ACC112 (cell line): ENCODE data around the gene PTX4.
"Not testable (repeated sequence)": the region's sequence is repeated elsewhere in the genome, so short reads cannot be mapped to it uniquely, and the experiment has no call there.

Source experiments
- H2AFZ ChIP-seq: fragments of 200-600 bp; sonication (generic); one replicate; pipeline ENCODE4 v1.6.0; 2017; ENCODE audit warnings: antibody characterized with exemption, low read length; ENCODE audit not compliant: unreplicated experiment
- H3K27ac ChIP-seq: fragments of 200-600 bp; sonication (generic); 2 replicates; pipeline ENCODE4 v1.5.1; 2014; ENCODE audit warnings: low read depth, mild to moderate bottlenecking, antibody characterized with exemption, low read length, moderate library complexity
- H3K27me3 ChIP-seq: fragments of 200-600 bp; sonication (generic); 2 replicates; pipeline ENCODE4 v1.6.1; 2014; ENCODE audit warnings: mild to moderate bottlenecking, antibody characterized with exemption, low read length, moderate library complexity, mixed read lengths; ENCODE audit not compliant: insufficient read depth
- H3K36me3 ChIP-seq: fragments of 200-600 bp; sonication (generic); 2 replicates; pipeline ENCODE4 v1.6.1; 2016; ENCODE audit warnings: mild to moderate bottlenecking, antibody characterized with exemption, low read length, moderate library complexity, mixed read lengths; ENCODE audit not compliant: insufficient read depth
- H3K4me1 ChIP-seq: fragments of 200-600 bp; sonication (generic); one replicate; pipeline ENCODE4 v1.6.1; 2016; ENCODE audit warnings: low read length, mixed read lengths; ENCODE audit not compliant: insufficient read depth, unreplicated experiment, control insufficient read depth
- H3K4me3 ChIP-seq: fragments of 200-600 bp; sonication (generic); 2 replicates; pipeline ENCODE4 v1.5.1; 2014; ENCODE audit warnings: mild to moderate bottlenecking, low read depth, low read length
- H3K79me2 ChIP-seq: fragments of 200-600 bp; sonication (generic); one replicate; pipeline ENCODE4 v1.6.0; 2016; ENCODE audit warnings: low read length; ENCODE audit not compliant: control insufficient read depth, unreplicated experiment, insufficient read depth

The PTX4 gene

DNA sequence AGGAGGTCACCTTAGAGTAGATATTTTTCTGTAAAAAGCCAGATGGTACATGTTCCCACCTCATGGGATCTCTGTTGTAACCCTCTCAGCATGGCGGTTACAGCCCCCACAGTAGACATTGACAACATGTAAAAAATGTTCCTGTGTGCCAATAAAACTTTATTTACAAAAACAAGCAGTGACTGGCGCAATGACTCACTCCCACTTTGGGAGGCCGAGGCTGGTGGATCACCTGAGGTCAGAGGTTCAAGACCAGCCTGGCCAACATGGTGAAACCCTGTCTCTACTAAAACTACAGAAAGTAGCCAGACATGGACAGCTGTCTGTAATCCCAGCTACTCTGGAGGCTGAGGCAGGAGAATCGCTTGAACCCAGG is 49.1 kb downstream of the PTX4 start:
- H3K4me1 ChIP-seq, H2AFZ ChIP-seq, H3K4me3 ChIP-seq, H3K27ac ChIP-seq, H3K27me3 ChIP-seq, H3K79me2 ChIP-seq, H3K36me3 ChIP-seq: not testable (repeated sequence)

DNA sequence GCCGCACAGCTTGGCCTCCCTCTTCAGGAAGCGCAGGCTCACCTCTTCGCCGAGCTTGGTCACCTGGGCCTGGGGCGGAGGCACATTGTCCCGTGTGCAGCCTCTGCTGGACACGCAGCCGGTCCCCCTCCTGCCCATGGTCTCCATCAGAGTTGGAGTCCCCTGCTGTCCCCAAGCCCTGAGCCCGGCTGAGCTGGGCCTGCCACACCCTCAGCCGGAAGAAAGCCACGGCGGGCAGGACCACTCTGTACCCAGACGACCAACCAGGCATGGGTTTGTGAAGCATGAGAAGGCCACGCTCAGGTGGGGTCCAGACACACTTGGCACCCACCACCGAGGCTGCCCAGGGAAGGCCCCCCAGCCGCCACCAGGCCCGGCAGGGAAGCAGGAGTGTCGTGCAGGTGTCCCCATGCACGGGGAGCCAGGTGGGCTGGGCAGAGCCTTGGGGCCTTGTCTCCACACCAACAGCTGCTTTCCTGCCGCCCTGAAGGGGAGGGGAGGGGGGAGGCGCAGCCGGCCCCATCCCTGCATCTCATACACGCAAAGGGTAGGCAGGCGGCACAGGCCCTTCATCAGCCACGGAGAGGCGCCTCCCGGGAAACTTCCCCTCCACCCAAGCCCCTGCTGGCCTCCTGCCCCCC is 49.6 kb downstream of the PTX4 start:
- Histone ChIP-seq H3K27me3 (no peaks in the 10 kb centered on the region), H3K27ac (no peak overlapping the region), H3K4me1 (no peaks in the 10 kb centered on the region), H2AFZ (no peak overlapping the region), H3K79me2 (no peaks in the 10 kb centered on the region), H3K4me3 (no peak overlapping the region), H3K36me3 (no peaks in the 10 kb centered on the region)

DNA sequence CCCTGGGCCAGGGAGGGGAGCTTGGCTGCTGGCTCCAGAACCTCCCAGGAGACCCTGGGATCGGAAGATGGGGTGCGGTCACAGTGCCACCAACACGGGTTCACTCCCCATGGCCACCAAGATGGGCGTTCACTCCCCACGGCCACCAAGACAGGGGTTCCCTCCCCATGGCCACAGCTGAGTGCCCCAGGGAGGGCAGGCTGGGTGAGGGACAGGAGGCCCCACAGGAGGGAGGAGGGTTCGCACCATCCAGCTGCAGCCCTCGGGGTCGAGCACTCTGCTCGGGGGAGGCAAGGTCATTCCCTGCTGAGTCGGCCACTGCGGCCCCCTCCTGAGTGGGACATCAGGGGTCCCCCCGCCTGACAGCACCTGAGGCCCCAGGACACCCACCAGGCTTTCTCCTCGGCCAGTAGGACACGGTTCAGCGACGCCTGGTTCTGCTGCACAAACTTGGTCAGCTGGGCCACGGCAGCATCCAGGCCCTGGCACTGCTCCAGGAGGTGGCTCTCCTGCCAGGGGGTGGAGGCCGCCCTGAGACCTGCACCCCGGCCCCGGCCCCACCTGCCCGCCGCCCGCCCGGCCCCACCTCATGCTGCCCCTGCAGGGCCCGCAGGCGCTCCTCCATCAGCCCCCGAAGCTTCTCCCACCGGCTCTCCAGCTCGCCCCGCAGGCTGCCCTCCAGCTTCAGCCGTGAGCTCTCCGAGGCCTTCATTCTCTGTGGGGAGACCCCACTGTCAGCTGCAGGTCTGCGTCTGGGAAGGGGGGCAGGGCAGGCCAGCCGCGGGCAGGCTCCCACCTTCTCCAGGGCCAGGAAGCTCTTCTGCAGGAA is 50.3 kb downstream of the PTX4 start:
- Histone ChIP-seq H3K4me1 (no peaks in the 10 kb centered on the region), H3K27me3 (no peaks in the 10 kb centered on the region), H2AFZ (no peak overlapping the region), H3K27ac (no peak overlapping the region), H3K4me3 (no peak overlapping the region), H3K36me3 (no peaks in the 10 kb centered on the region), H3K79me2 (no peaks in the 10 kb centered on the region)

DNA sequence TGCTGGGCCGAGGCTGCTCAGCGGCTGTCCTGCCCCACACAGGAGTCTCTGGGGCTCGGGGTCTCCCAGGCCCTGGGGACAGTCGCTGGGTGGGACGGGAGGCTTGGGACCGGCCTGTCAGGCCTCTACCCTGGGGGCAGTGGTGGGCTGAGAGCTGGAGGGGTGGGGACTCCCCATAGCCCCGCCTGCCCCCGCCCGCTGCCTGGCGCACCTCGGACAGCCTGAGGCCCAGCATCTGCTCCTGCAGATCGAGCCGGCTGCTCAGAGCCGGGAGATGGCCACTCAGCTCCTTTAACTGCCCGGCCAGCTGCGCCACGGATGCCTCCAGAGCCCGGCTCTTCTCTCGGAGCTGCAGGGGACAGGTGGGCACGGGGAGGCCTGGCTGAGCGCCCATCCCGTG is 51.1 kb downstream of the PTX4 start:
- H3K4me1 ChIP-seq = no peaks in the 10 kb centered on the region
- H3K36me3 ChIP-seq = no peaks in the 10 kb centered on the region
- H2AFZ ChIP-seq = no peak overlapping the region
- H3K27me3 ChIP-seq = no peaks in the 10 kb centered on the region
- no peak overlapping the region for H3K27ac ChIP-seq
- no peaks in the 10 kb centered on the region for H3K79me2 ChIP-seq
- H3K4me3 ChIP-seq = no peak overlapping the region

DNA sequence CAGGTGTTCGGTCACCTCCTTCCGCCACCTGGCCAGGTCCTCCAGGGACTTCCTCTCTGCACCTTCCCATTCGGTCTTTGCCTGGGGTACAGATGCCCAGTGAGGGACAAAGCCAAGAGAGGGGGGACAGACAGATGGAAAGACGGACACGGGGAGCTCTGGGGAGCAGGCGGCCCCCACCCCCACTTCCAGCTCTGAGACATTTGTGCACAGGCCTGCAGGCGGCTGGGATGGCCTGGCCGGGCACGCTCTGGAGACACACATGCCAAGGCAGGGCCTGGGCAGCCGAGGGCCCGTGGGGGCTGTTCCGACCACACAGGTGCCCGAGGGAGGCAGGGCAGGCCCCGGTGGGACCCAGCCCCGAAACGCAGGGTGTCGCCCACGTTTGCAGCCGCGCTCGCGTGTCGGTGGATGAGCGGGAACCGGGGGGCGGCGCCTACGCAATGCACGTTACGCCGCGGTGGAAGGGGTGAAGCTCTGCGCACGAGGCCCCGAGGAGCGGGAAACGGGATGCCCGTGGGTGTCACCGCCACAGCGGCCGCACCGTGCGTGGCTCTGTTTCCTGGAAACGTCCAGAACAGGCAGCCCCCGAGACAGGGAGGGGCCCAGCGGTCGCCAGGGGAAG is 51.9 kb downstream of the PTX4 start:
- Histone ChIP-seq H2AFZ (no peak overlapping the region), H3K27me3 (no peaks in the 10 kb centered on the region), H3K4me1 (no peaks in the 10 kb centered on the region), H3K79me2 (no peaks in the 10 kb centered on the region), H3K4me3 (no peak overlapping the region), H3K36me3 (no peaks in the 10 kb centered on the region), H3K27ac (no peak overlapping the region)

GRCh38 chr16:1435921-1436697 is 52.6 kb downstream of the PTX4 start:
- Histone ChIP-seq H3K27ac (no peak overlapping the region), H3K79me2 (no peaks in the 10 kb centered on the region), H3K4me1 (no peaks in the 10 kb centered on the region), H3K27me3 (no peaks in the 10 kb centered on the region), H3K36me3 (no peaks in the 10 kb centered on the region), H3K4me3 (no peak overlapping the region), H2AFZ (no peak overlapping the region)
